HL-60 (cell line): ENCODE results near the gene STRA8.

Experiments used
- CTCF ChIP-seq: IDR thresholded peaks from one replicate; pipeline ENCODE4 v1.5.1; 2011; ENCODE audit warnings: low read length, control low read depth, inconsistent platforms; ENCODE audit not compliant: insufficient read depth
- GABPA ChIP-seq: IDR thresholded peaks from 2 replicates; pipeline ENCODE4 v1.6.1; 2012; ENCODE audit warnings: low read depth
- POLR2AphosphoS5 ChIP-seq: IDR thresholded peaks from 2 replicates; pipeline ENCODE4 v1.6.1; 2012; ENCODE audit warnings: low read depth
- REST ChIP-seq: IDR thresholded peaks from 2 replicates; pipeline ENCODE4 v1.6.1; 2012; ENCODE audit warnings: low read depth; ENCODE audit not compliant: insufficient replicate concordance

GRCh38 chr7:135208102-135208793 is 25.4 kb upstream of the STRA8 start:
- TF ChIP-seq CTCF (no peak), POLR2AphosphoS5 (no peak), REST (no peak), GABPA (no peak)
